Activated B cell treated with CpG ODN at 0.5 μM for 24 hours (primary cell): ENCODE measurements around the gene AMY2A. TPM values are rescaled to one million over a fixed set of nuclear protein-coding genes. Genes with fewer than 3 reads are reported as not detected.
"Not testable (repeated sequence)": the region's sequence is repeated elsewhere in the genome, so short reads cannot be mapped to it uniquely, and the experiment has no call there.

ENCODE experiments used
- ATAC-seq: fragments of 200-7000 bp; cut with Tn5 transposase; one replicate; pipeline ENCODE4 v1.10.0; 2021; ENCODE audit warnings: low read depth, mild to moderate bottlenecking, moderate library complexity
- CTCF ChIA-PET: fragments of 350-600 bp; sonication (Branson Sonifier 250); formaldehyde crosslinking; loops from one replicate; lab custom pipeline; 2021; ENCODE audit warnings: antibody characterized with exemption; lab: Charles Lee
- POLR2A ChIA-PET: fragments of 350-600 bp; sonication (Branson Sonifier 250); formaldehyde crosslinking; loops from one replicate; lab custom pipeline; 2021; ENCODE audit warnings: antibody characterized with exemption; lab: Charles Lee
- DNase-seq: peaks from one replicate; pipeline ENCODE4 v3.0.0; 2022
- H3K27ac Mint-ChIP-seq: one replicate; pipeline ENCODE4 v1.8.0; 2020; ENCODE audit warnings: mixed read lengths
- H3K27me3 Mint-ChIP-seq: one replicate; pipeline ENCODE4 v1.8.0; 2021; ENCODE audit warnings: mixed read lengths
- H3K36me3 Mint-ChIP-seq: one replicate; pipeline ENCODE4 v1.8.0; 2021; ENCODE audit warnings: low read depth, mixed read lengths
- H3K4me1 Mint-ChIP-seq: one replicate; pipeline ENCODE4 v1.8.0; 2021; ENCODE audit warnings: mixed read lengths
- H3K4me3 Mint-ChIP-seq: one replicate; pipeline ENCODE4 v1.8.0; 2020; ENCODE audit warnings: mild to moderate bottlenecking, mixed read lengths
- H3K9me3 Mint-ChIP-seq: one replicate; pipeline ENCODE4 v1.8.0; 2020; ENCODE audit warnings: mixed read lengths
- intact Hi-C: fragments of 100-400 bp; cut with micrococcal nuclease; formaldehyde crosslinking; loops from one replicate; pipeline ENCODE4 v1.15.1; 2024
- total RNA-seq: library from RNA; stranded (reverse); gene quantifications from 2 replicates; pipeline ENCODE4 v1.2.3, GENCODE V29; 2022
- TF ChIP-seq, protein P1 (sequence below): fragments of 200-600 bp; IDR thresholded peaks from one replicate; pipeline ENCODE4 v1.8.0; 2022; ENCODE audit warnings: antibody characterized with exemption, mild to moderate bottlenecking

AMY2A gene
- total RNA-seq, 1 donor from 2014 or later = not detected

DNA sequence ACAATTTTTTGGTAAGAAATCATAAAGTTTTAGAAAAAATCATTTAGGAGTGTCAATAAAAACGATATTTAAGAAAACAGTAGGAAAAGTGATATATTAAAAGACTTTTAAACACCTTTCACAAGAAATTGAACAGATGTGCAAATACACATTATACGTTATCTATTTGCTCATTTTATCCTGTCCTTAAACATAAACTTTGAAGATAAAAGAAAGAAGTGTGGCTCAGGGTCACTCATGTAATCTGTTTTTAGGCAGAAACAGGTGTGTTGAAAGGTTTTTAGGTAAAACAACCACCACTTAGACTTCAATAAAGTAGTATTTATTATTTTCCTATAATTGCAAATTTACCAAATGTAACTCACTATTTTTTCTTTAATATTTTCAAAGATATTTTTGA is 32.7 kb upstream of the AMY2A start:
- ATAC-seq (no peak), DNase-seq (no peak)
- CTCF ChIA-PET = no interaction called here
- TF ChIP-seq, protein P1, sequence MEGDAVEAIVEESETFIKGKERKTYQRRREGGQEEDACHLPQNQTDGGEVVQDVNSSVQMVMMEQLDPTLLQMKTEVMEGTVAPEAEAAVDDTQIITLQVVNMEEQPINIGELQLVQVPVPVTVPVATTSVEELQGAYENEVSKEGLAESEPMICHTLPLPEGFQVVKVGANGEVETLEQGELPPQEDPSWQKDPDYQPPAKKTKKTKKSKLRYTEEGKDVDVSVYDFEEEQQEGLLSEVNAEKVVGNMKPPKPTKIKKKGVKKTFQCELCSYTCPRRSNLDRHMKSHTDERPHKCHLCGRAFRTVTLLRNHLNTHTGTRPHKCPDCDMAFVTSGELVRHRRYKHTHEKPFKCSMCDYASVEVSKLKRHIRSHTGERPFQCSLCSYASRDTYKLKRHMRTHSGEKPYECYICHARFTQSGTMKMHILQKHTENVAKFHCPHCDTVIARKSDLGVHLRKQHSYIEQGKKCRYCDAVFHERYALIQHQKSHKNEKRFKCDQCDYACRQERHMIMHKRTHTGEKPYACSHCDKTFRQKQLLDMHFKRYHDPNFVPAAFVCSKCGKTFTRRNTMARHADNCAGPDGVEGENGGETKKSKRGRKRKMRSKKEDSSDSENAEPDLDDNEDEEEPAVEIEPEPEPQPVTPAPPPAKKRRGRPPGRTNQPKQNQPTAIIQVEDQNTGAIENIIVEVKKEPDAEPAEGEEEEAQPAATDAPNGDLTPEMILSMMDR = no peak
- Mint-ChIP-seq H3K36me3 (peaks cover 4% of the 10 kb centered on the region), H3K4me1 (no peaks in the 10 kb centered on the region), H3K9me3 (peaks cover 11% of the 10 kb centered on the region), H3K4me3 (no peak overlapping the region), H3K27ac (no peak overlapping the region), H3K27me3 (no peaks in the 10 kb centered on the region)
- intact Hi-C loops = no loop called here
- POLR2A ChIA-PET = no interaction called here

DNA sequence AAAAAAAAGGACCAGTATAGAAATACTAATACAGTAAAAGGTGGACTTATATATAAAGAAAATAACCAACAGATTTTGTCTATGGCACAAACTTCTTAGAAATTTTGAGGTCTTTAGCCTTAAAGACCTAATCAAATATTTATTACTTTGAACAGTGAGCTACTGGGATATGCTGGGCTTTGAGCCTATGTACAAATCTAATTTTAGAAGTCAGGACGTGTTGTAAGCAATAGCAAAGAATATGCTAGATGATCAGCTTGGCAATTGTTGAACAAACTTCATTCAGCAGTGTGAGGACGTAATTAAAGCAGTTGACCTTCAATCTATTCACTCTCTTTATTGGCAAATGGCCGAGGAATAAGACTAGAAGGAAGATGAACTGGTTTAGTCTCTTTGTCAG is 14.5 kb upstream of the AMY2A start:
- ATAC-seq, H3K4me3 Mint-ChIP-seq, H3K36me3 Mint-ChIP-seq, DNase-seq, H3K27me3 Mint-ChIP-seq, POLR2A ChIA-PET, intact Hi-C loops, H3K9me3 Mint-ChIP-seq, CTCF ChIA-PET, H3K27ac Mint-ChIP-seq, H3K4me1 Mint-ChIP-seq: not testable (repeated sequence)

DNA sequence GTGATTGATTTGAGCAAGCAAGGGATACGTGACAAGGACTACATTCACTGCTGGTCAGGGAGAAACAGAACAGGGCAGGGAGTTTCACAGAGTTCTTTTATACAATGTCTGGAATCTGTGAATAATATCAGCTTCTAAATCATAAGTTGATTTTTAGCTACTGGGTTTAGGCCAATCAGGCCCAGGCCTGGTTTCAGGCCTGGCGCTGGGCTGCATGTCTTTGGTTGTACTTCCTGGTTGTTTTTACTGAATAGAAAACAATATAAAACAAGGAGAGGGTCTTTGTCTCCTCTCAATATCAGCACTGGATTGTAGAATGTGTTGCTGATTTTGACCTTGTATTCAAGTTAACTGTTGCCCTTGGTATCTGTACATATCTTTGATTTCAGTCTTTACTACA is 865 bp upstream of the AMY2A start:
- ATAC-seq = no peak

DNA sequence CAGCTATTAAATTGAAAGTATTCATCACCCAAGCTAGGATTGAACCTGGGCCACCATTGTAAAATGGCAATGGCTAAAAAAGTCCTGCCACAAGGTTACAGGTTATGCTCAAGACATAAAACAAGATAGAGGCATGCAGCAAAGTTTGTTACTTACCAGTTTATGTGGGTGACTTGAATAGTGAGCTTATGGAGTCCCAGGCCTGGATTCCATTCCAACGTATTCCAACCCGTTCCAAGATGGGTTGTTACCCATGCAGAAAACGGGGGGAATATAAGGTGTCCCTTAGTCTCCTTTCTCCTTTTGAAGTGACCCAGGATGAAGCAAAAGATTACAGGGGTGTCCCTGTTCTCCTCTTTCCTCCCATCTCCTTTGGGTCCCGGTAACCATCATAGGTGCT is 10.2 kb downstream of the AMY2A start:
- intact Hi-C loops, CTCF ChIA-PET, H3K27ac Mint-ChIP-seq: not testable (repeated sequence)

More for the DNA sequence above, 865 bp upstream of the AMY2A start:
- no peak for DNase-seq
- ChIA-PET CTCF (no interaction called here), POLR2A (no interaction called here)
- peaks cover 2% of the 10 kb centered on the region for H3K9me3 Mint-ChIP-seq
- no peaks in the 10 kb centered on the region for H3K36me3 Mint-ChIP-seq
- no peaks in the 10 kb centered on the region for H3K27me3 Mint-ChIP-seq
- no peak overlapping the region for H3K27ac Mint-ChIP-seq
- H3K4me1 Mint-ChIP-seq = no peaks in the 10 kb centered on the region
- intact Hi-C loops = no loop called here
- TF ChIP-seq, protein P1 = no peak
- no peak overlapping the region for H3K4me3 Mint-ChIP-seq

DNA sequence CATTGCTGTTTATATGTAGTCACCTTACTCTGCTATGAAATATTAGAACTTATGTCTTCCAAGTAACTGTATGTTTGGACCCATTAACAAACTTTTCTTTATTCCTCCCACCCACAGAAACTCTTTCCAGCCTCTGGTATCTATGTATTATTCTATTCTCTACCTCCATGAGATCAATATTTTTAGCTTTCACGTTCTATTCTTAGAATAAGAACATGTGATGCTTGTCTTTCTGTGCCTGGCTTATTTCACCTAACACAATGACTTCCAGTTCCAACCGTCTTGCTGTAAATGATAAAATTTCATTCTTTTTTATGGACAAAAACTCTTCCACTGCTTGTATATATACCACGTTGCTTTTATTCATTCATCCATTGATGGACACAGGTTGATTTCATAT is 24.0 kb downstream of the AMY2A start:
- H3K27me3 Mint-ChIP-seq, POLR2A ChIA-PET, DNase-seq, H3K4me1 Mint-ChIP-seq, intact Hi-C loops, H3K27ac Mint-ChIP-seq, H3K36me3 Mint-ChIP-seq, H3K4me3 Mint-ChIP-seq, CTCF ChIA-PET, H3K9me3 Mint-ChIP-seq, ATAC-seq: not testable (repeated sequence)

More for the DNA sequence above, 10.2 kb downstream of the AMY2A start:
- H3K27me3 Mint-ChIP-seq, H3K9me3 Mint-ChIP-seq, ATAC-seq, H3K4me3 Mint-ChIP-seq, DNase-seq, POLR2A ChIA-PET, H3K36me3 Mint-ChIP-seq, H3K4me1 Mint-ChIP-seq: not testable (repeated sequence)

DNA sequence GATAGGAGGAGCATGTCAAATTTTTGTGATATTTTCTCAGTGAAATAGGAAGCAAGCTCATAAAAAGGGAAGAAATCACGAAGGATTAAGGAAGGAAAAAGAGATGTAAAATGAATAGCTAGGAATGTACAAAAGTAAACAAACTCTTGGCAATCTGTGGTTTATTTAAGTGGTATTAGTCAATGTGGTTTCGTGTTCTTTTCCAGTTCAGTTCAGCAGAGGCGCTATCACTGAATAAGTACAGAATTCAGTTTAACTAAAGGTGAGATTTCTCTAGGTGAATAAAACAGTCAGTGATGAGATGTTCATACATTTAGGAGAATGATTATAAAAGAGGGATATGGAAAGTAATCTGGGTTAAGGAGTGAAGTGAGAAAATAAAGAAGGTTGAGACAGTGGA is 26.7 kb downstream of the AMY2A start:
- intact Hi-C loops, H3K9me3 Mint-ChIP-seq, H3K27me3 Mint-ChIP-seq, H3K36me3 Mint-ChIP-seq, ATAC-seq, POLR2A ChIA-PET, CTCF ChIA-PET, H3K4me3 Mint-ChIP-seq, H3K4me1 Mint-ChIP-seq, H3K27ac Mint-ChIP-seq, DNase-seq: not testable (repeated sequence)

DNA sequence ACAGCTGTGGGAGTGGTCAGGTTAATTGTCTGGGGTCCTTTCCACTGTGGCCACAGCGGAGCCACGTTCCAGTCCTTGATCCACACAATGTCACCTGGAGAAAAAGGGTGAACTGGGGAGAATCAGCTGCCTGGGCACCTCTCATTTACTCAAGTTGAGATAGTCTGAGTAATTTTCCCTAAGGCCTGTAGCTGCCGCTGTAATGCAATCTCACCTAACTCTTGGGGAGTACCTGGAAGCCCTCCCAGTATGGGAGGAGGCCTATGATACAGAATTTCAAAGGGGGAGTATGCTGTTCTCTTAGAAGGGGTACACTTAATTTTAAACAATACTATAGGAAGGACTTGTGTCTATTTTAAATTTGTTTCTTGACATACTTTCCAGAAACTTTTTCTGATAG is 33.1 kb downstream of the AMY2A start:
- H3K36me3 Mint-ChIP-seq, H3K4me1 Mint-ChIP-seq, DNase-seq, H3K4me3 Mint-ChIP-seq, POLR2A ChIA-PET, H3K27ac Mint-ChIP-seq, H3K27me3 Mint-ChIP-seq, CTCF ChIA-PET, H3K9me3 Mint-ChIP-seq, ATAC-seq, intact Hi-C loops: not testable (repeated sequence)

DNA sequence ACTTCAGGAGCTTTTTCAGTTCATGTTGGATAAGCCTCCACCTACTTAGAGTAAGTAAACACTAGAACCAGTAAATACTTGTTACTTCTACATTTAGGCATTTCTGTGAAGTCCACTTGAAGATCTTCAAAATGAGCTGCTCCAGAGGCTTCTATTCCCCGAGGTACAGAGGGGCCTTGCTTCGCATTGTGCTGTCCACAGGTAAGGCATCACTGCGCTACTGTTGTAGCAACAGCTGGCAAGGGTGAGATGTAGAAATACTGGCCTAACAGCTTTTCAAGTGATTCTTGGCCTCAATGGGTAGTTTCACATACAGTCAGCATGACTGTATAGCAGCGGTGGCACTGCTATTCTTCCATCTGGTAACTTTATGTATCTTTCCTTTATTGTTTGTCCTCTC is 33.7 kb downstream of the AMY2A start:
- POLR2A ChIA-PET, H3K27me3 Mint-ChIP-seq, ATAC-seq, CTCF ChIA-PET, intact Hi-C loops, H3K4me1 Mint-ChIP-seq, DNase-seq, H3K9me3 Mint-ChIP-seq, H3K4me3 Mint-ChIP-seq, H3K36me3 Mint-ChIP-seq, H3K27ac Mint-ChIP-seq: not testable (repeated sequence)

DNA sequence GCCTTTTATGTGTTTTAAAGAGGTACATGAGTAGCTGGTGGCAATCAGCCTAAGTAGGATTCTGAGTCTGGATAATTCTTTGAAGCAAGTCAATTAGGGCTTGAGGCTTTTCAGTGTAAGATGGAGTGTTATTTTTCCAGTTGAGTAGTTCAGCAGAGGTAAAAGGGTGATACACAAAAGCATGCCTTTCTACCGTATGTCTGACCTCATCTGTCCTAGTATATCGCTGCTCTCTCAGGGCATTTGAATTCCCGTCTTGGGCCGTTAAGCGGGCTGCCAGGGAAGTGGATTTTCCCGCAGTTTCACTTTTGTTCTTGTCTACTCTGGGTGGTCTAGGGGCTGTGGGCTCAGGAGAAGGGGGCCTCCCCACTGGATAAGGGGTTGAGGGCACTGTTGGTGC is 36.9 kb downstream of the AMY2A start:
- H3K9me3 Mint-ChIP-seq, H3K4me3 Mint-ChIP-seq, intact Hi-C loops, DNase-seq, H3K36me3 Mint-ChIP-seq, H3K27me3 Mint-ChIP-seq, H3K4me1 Mint-ChIP-seq, ATAC-seq, H3K27ac Mint-ChIP-seq, CTCF ChIA-PET, POLR2A ChIA-PET: not testable (repeated sequence)

DNA sequence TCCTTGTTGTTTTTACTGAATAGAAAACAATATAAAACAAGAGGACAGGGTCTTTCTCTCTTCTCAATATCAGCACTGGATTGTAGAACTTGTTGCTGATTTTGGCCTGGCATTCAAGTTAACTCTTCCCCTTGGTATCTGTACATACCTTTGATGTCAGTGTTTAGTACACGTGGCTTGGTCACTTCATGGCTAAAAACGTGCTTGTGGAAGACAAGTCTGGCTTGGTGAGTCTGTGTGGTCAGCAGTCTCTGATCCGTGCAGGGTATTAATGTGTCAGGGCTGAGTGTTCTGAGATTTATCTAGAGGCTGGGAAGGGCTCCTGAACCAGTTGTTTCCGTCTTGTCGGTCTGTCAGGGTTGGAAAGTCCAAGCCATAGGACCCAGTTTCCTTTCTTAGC is 38.2 kb downstream of the AMY2A start, which contains the start of gene AMY1A:
Gene AMY1A, plus strand, starts transcription at position 301 of the 400 bp plus-strand sequence. CDS start 571 bp downstream, outside the sequence.
- ATAC-seq, intact Hi-C loops, POLR2A ChIA-PET, H3K27me3 Mint-ChIP-seq, H3K4me1 Mint-ChIP-seq, DNase-seq, CTCF ChIA-PET, H3K27ac Mint-ChIP-seq, H3K36me3 Mint-ChIP-seq, H3K4me3 Mint-ChIP-seq, H3K9me3 Mint-ChIP-seq: not testable (repeated sequence)
